ENCODE results near the gene MND1. TPM values are rescaled to one million over a fixed set of nuclear protein-coding genes. Genes with fewer than 3 reads are reported as not detected.

MND1 gene
- total RNA-seq, 4 donors from 2014 or later = not detected

DNA sequence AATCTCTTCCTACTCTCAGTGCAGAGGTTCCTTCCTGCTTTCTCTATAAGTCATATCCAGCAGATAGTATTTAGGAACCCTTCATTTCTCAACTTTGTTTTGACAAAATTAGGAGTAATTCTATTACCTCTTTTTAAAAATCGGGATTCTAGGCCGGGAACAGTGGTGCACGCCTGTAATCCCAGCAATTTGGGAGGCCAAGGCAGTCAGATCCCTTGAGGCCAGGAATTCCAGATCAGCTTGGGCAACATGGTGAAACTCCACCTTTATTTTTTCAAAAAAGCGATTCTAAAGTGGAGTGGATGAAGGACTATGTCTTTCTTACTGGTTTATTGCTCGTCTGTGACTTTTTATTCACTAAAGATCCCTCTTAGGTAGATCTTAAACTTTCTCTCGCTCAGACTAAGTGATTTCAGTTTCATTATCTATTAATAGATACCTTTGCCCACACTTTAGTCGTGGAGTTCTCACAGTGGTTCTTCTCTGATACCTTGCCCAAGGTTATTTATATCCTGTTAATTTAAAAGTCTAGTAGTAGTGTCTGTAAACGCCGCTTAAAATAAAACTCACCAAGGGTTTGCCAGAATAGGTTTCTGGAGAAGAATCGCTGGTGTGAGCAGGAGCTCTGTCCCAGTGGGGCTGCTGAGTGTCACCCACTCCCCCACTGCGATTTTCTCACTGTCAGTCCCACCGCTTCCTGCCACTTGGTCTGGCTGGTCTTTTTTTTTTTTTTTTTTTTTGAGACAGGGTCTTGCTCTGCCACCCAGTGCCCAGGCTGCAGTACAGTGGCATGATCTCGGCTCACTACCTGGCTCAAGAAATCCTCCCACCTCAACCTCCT is 94.6 kb downstream of the MND1 start:
- no peaks in the 10 kb centered on the region for H3K9me3 ChIP-seq
- no peak for TF ChIP-seq POLR2A (IDR thresholded peaks at IDR 0.05)
- TF ChIP-seq, protein P1, sequence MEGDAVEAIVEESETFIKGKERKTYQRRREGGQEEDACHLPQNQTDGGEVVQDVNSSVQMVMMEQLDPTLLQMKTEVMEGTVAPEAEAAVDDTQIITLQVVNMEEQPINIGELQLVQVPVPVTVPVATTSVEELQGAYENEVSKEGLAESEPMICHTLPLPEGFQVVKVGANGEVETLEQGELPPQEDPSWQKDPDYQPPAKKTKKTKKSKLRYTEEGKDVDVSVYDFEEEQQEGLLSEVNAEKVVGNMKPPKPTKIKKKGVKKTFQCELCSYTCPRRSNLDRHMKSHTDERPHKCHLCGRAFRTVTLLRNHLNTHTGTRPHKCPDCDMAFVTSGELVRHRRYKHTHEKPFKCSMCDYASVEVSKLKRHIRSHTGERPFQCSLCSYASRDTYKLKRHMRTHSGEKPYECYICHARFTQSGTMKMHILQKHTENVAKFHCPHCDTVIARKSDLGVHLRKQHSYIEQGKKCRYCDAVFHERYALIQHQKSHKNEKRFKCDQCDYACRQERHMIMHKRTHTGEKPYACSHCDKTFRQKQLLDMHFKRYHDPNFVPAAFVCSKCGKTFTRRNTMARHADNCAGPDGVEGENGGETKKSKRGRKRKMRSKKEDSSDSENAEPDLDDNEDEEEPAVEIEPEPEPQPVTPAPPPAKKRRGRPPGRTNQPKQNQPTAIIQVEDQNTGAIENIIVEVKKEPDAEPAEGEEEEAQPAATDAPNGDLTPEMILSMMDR (IDR thresholded peaks at IDR 0.05) = no peak
- no peak for TF ChIP-seq EP300 (IDR thresholded peaks at IDR 0.05)
- TF ChIP-seq POLR2AphosphoS5 (IDR thresholded peaks at IDR 0.05) = no peak
- H3K36me3 ChIP-seq = no peaks in the 10 kb centered on the region
- no peak overlapping the region for H3K27ac ChIP-seq
- H3K4me1 ChIP-seq = no peaks in the 10 kb centered on the region
- no peaks in the 10 kb centered on the region for H3K27me3 ChIP-seq
- WGBS = 45% methylated on average over 13 of the region's 13 CpGs
- no peak for DNase-seq (ENCODE audit: low spot score in 2 of 2)
- peak overlapping the region; percentile 1 for H3K4me3 ChIP-seq

DNA sequence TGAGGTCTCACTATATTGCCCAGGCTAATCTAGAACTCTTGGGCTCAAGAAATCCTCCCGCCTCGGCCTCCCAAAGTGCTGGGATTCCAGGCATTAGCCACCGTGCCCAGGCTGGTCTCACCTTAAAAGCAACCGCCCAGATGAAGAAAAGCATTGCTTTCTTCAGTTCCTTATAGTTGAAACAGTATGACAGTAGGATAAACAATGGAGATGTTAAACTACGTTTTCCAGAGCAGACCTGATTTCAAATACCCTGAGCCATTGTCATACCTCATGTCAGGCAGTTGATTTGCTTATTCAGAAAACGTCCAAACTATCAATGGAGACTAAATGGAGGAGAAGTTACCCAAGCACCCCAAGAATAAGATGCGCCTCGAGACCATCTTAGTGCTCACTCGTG is 95.3 kb downstream of the MND1 start:
- no peaks in the 10 kb centered on the region for H3K27me3 ChIP-seq
- H3K36me3 ChIP-seq = no peaks in the 10 kb centered on the region
- TF ChIP-seq EP300 (IDR thresholded peaks at IDR 0.05) (no peak), POLR2A (IDR thresholded peaks at IDR 0.05) (no peak), POLR2AphosphoS5 (IDR thresholded peaks at IDR 0.05) (no peak)
- TF ChIP-seq, protein P1 (IDR thresholded peaks at IDR 0.05) = no peak
- WGBS = 91% methylated on average over 9 of the region's 9 CpGs
- DNase-seq (ENCODE audit: low spot score in 2 of 2) = no peak
- H3K4me3 ChIP-seq = no peak overlapping the region
- H3K4me1 ChIP-seq = no peaks in the 10 kb centered on the region
- H3K27ac ChIP-seq = no peak overlapping the region
- H3K9me3 ChIP-seq = no peaks in the 10 kb centered on the region

DNA sequence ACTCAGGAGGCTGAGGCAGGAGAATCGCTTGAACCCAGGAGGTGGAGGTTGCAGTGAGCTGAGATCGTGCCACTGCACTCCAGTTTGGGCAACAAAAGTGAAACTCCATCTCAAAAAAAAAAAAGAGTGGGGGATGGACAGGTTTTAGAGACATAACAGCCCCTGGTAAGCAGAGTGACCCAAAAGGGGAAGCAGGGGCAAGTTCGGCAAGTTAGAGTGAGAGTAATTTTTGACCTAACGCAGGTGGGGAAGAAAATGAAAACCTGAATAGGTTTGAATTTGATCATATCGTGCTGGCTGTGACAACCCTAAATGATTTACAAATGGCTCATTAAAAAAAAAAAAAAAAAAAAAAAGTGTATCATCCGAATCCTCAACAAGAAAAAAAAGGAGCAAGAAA is 96.0 kb downstream of the MND1 start:
- no peak for DNase-seq (ENCODE audit: low spot score in 2 of 2)
- Histone ChIP-seq H3K4me3 (no peak overlapping the region), H3K9me3 (no peaks in the 10 kb centered on the region), H3K27ac (no peak overlapping the region), H3K36me3 (no peaks in the 10 kb centered on the region), H3K4me1 (no peaks in the 10 kb centered on the region), H3K27me3 (no peaks in the 10 kb centered on the region)
- WGBS = 87% methylated on average over 6 of the region's 6 CpGs
- no peak for TF ChIP-seq POLR2AphosphoS5 (IDR thresholded peaks at IDR 0.05)
- no peak for TF ChIP-seq EP300 (IDR thresholded peaks at IDR 0.05)
- no peak for TF ChIP-seq POLR2A (IDR thresholded peaks at IDR 0.05)
- TF ChIP-seq, protein P1 (IDR thresholded peaks at IDR 0.05) = no peak

DNA sequence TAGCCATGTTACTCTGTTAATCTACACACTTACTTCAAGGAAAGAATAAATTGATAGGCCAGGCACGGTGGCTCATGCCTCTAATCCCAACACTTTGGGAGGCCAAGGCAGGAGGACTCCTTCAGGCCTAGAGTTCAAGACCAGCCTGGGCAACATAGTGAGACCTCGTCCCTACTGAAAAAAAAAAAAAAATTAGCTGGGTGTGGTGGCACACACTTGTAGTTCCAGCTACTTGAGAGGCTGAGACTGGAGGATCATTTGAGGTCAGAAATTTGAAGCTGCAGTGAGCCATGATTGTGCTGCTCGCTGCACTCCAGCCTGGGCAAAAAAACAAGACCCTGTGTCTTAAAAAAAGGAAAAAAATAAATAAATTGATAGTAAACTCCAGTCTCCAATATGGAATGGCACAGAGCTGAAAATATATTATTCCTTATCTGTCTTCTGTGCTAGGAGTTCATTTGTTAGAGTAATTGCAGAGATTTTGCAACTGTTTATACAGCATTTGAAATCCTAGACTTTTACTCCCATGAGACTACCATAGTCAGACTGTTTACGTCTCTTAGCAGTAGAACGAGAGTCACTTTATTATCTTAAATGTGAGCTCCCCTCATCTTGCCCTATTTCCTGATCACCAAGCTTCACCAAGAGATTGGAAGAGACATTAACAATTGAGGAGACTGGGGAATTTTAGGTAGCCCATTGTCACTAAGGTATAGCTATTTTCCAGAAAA is 102.9 kb downstream of the MND1 start:
- no peaks in the 10 kb centered on the region for H3K27me3 ChIP-seq
- H3K9me3 ChIP-seq = no peaks in the 10 kb centered on the region
- H3K4me1 ChIP-seq = peaks cover 12% of the 10 kb centered on the region
- 79% methylated on average over 5 of the region's 5 CpGs for WGBS
- no peak overlapping the region for H3K4me3 ChIP-seq
- H3K27ac ChIP-seq = no peak overlapping the region
- H3K36me3 ChIP-seq = no peaks in the 10 kb centered on the region
- no peak for DNase-seq (ENCODE audit: low spot score in 2 of 2)
- TF ChIP-seq EP300 (IDR thresholded peaks at IDR 0.05) (no peak), POLR2A (IDR thresholded peaks at IDR 0.05) (no peak), POLR2AphosphoS5 (IDR thresholded peaks at IDR 0.05) (no peak)
- TF ChIP-seq, protein P1 (IDR thresholded peaks at IDR 0.05) = no peak
